Measurements from ENCODE around the gene ASTL. TPM values are rescaled to one million over a fixed set of nuclear protein-coding genes. Genes with fewer than 3 reads are reported as not detected.

The ASTL gene
- total RNA-seq, 1 experiment from 2014 or later, result 0.23 TPM

- no peaks in the 10 kb centered on the region for H3K27me3 Mint-ChIP-seq (ENCODE audit: insufficient read depth, unreplicated experiment)
- no TSS peak for BruUV-seq (replicated peaks)
- no peaks in the 10 kb centered on the region for H3K9me3 Mint-ChIP-seq (ENCODE audit: unreplicated experiment)
- Histone ChIP-seq H3K9me3 (no peaks in the 10 kb centered on the region), H3K4me1 (no peaks in the 10 kb centered on the region), H3K4me3 (ENCODE audit: low read depth, low read length) (no peak overlapping the region), H3K27me3 (replicated peaks; ENCODE audit: control insufficient read depth, insufficient read depth, low read length) (no peaks in the 10 kb centered on the region), H3K36me3 (ENCODE audit: control insufficient read depth, insufficient read depth, low read length) (no peaks in the 10 kb centered on the region)
- ChIA-PET POLR2A (no interaction called here), CTCF (no interaction called here)
- no peak for TF ChIP-seq CTCF (IDR thresholded peaks at IDR 0.05; ENCODE audit: insufficient read depth in 1 of 2, low read depth in 1 of 2, low read length in 1 of 2, severe bottlenecking in 1 of 2, unreplicated experiment in 1 of 2)
- H3K36me3 Mint-ChIP-seq (ENCODE audit: insufficient read depth, unreplicated experiment), result no peaks in the 10 kb centered on the region
- peaks cover 7% of the 10 kb centered on the region for H3K4me1 Mint-ChIP-seq (ENCODE audit: low read depth, unreplicated experiment)
- intact Hi-C loops (cut with micrococcal nuclease; ENCODE audit: unreplicated experiment), result no loop called here
- H3K27ac Mint-ChIP-seq (ENCODE audit: unreplicated experiment), result no peak overlapping the region
- no peak for DNase-seq
- H3K4me3 Mint-ChIP-seq (ENCODE audit: unreplicated experiment), result no peak overlapping the region
Measured at GRCh38 chr2:96158554-96158940, 20.2 kb upstream of the ASTL start.

GRCh38 chr2:96157649-96158553 is 19.6 kb upstream of the ASTL start:
- no TSS peak for BruUV-seq (replicated peaks)
- H3K27me3 ChIP-seq (replicated peaks; ENCODE audit: control insufficient read depth, insufficient read depth, low read length), result no peaks in the 10 kb centered on the region
- intact Hi-C loops (cut with micrococcal nuclease; ENCODE audit: unreplicated experiment), result no loop called here

More at GRCh38 chr2:96157649-96158553, 19.6 kb upstream of the ASTL start:
- Mint-ChIP-seq H3K36me3 (ENCODE audit: insufficient read depth, unreplicated experiment) (no peaks in the 10 kb centered on the region), H3K9me3 (ENCODE audit: unreplicated experiment) (no peaks in the 10 kb centered on the region), H3K27ac (ENCODE audit: unreplicated experiment) (no peak overlapping the region), H3K4me3 (ENCODE audit: unreplicated experiment) (no peak overlapping the region), H3K27me3 (ENCODE audit: insufficient read depth, unreplicated experiment) (no peaks in the 10 kb centered on the region), H3K4me1 (ENCODE audit: low read depth, unreplicated experiment) (peaks cover 7% of the 10 kb centered on the region)
- ChIA-PET POLR2A (no interaction called here), CTCF (no interaction called here)
- H3K36me3 ChIP-seq (ENCODE audit: control insufficient read depth, insufficient read depth, low read length), result no peaks in the 10 kb centered on the region
- H3K4me3 ChIP-seq (ENCODE audit: low read depth, low read length), result no peak overlapping the region
- DNase-seq, result no peak
- H3K4me1 ChIP-seq, result no peaks in the 10 kb centered on the region
- TF ChIP-seq CTCF (IDR thresholded peaks at IDR 0.05; ENCODE audit: insufficient read depth in 1 of 2, low read depth in 1 of 2, low read length in 1 of 2, severe bottlenecking in 1 of 2, unreplicated experiment in 1 of 2), result no peak
- H3K9me3 ChIP-seq, result no peaks in the 10 kb centered on the region
